Hepatocyte (in vitro differentiated cells): ENCODE results near the gene CELF4. TPM values are rescaled to one million over a fixed set of nuclear protein-coding genes. Genes with fewer than 3 reads are reported as not detected.

ENCODE experiments used
- DNase-seq: peaks from one replicate; pipeline ENCODE4 v3.0.0-alpha.2; 2016; ENCODE audit warnings: low spot score
- H2AFZ ChIP-seq: fragments of 200-600 bp; sonication (generic); 2 replicates; pipeline ENCODE4 v1.6.0; 2016; ENCODE audit warnings: antibody characterized with exemption, mild to moderate bottlenecking
- H3K27ac ChIP-seq: fragments of 200-600 bp; sonication (generic); 2 replicates; pipeline ENCODE4 v1.5.1; 2016; ENCODE audit warnings: mild to moderate bottlenecking
- H3K27me3 ChIP-seq: fragments of 200-600 bp; sonication (generic); 2 replicates; pipeline ENCODE4 v1.6.1; 2016
- H3K36me3 ChIP-seq: fragments of 200-600 bp; sonication (generic); replicated peaks from 2 replicates; pipeline ENCODE4 v1.5.1; 2016; ENCODE audit warnings: low read depth; ENCODE audit not compliant: insufficient read depth
- H3K4me1 ChIP-seq: fragments of 200-600 bp; sonication (generic); 2 replicates; pipeline ENCODE4 v1.5.1; 2016; ENCODE audit warnings: mild to moderate bottlenecking, moderate library complexity; ENCODE audit not compliant: insufficient read depth
- H3K4me2 ChIP-seq: fragments of 200-600 bp; sonication (generic); 2 replicates; pipeline ENCODE4 v1.6.0; 2016
- H3K4me3 ChIP-seq: fragments of 200-600 bp; sonication (generic); 2 replicates; pipeline ENCODE4 v1.5.1; 2016; ENCODE audit warnings: mild to moderate bottlenecking
- H3K79me2 ChIP-seq: fragments of 200-600 bp; sonication (generic); 2 replicates; pipeline ENCODE4 v1.6.0; 2017; ENCODE audit warnings: mild to moderate bottlenecking
- H3K9me2 ChIP-seq: fragments of 200-600 bp; sonication (generic); replicated peaks from 2 replicates; pipeline ENCODE4 v1.6.0; 2017; ENCODE audit warnings: mild to moderate bottlenecking; ENCODE audit not compliant: insufficient read depth
- H3K9me3 ChIP-seq: fragments of 200-600 bp; sonication (generic); 2 replicates; pipeline ENCODE4 v1.5.1; 2016; ENCODE audit warnings: low read depth, mild to moderate bottlenecking
- H4K20me1 ChIP-seq: fragments of 200-600 bp; sonication (generic); 2 replicates; pipeline ENCODE4 v1.6.0; 2016; ENCODE audit warnings: mild to moderate bottlenecking; ENCODE audit not compliant: insufficient read depth, poor library complexity, severe bottlenecking
- CTCF ChIP-seq: fragments of 200-600 bp; sonication (generic); IDR thresholded peaks from 2 replicates; pipeline ENCODE4 v1.5.1; 2016; ENCODE audit warnings: antibody characterized with exemption, mild to moderate bottlenecking; ENCODE audit not compliant: poor library complexity
- EZH2 ChIP-seq: fragments of 200-600 bp; sonication (generic); IDR thresholded peaks from 2 replicates; pipeline ENCODE4 v1.6.1; 2016; ENCODE audit warnings: antibody characterized with exemption, mild to moderate bottlenecking, borderline replicate concordance
- EZH2phosphoT487 ChIP-seq: fragments of 200-600 bp; sonication (generic); IDR thresholded peaks from one replicate; pipeline ENCODE4 v1.6.1; 2018; ENCODE audit warnings: antibody characterized with exemption, mild to moderate bottlenecking, low read depth, moderate library complexity; ENCODE audit not compliant: unreplicated experiment, severe bottlenecking
- WGBS: methylation state at CpG from one replicate; pipeline ENCODE4 v1.1.6; 2016; ENCODE audit warnings: low lambda C conversion rate; ENCODE audit errors: missing lambda C conversion rate; 5-methylcytosine and 5-hydroxymethylcytosine counted together
- polyA plus RNA-seq: library from polyadenylated mRNA; unstranded; fragments of >200 nt; fragmentation: Nextera tagmentation; extraction: Ambion mirVana; gene quantifications from 2 replicates; pipeline ENCODE4 v1.2.1, GENCODE V29; 2016
- total RNA-seq: library from RNA; depleted of rRNA; stranded (reverse); fragments of >200 nt; gene quantifications from 2 replicates; pipeline ENCODE4 v1.2.3, GENCODE V29; 2014

Gene CELF4
- total and polyA plus RNA-seq, 2 experiments from 2014 or later, result 1.3 to 2.9 TPM

DNA sequence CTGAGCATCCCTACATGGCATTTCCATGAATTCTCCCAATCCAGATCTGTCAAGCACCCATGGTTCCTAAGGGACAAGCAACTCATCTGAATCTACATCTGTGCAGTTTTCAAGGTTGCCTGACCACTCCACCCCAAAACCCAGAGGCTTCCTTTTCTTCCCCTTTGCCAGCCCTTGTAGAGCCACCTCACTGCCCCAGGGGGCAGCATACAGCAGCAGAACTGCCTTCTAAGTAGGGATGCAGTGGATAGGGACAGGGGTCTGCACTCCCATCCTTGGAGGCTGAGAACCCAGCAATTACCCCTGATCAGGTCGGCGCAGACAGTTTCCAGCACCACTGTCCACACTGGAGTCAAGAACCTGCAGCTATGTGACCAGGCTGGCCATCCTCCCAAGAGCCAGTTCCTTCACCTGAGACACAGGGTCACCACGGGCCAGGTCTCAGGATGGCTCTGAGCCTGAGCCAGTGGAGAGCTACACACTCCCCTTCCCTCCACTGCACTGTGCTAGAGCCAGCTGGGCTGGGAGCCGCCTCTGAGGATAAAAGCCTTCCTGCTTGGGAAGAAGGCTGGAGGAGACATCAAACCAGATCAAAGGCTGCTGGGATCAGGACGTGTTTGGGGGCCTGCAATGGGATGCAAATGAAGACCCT is 283.1 kb downstream of the CELF4 start:
- H3K4me3 ChIP-seq, result no peak overlapping the region
- no peaks in the 10 kb centered on the region for H3K27me3 ChIP-seq
- H3K4me1 ChIP-seq, result no peaks in the 10 kb centered on the region
- no peaks in the 10 kb centered on the region for H4K20me1 ChIP-seq
- no peaks in the 10 kb centered on the region for H3K36me3 ChIP-seq
- no peaks in the 10 kb centered on the region for H3K9me2 ChIP-seq
- no peak for DNase-seq
- no peaks in the 10 kb centered on the region for H3K9me3 ChIP-seq
- WGBS, result 61% methylated on average over 5 of the region's 5 CpGs
- no peak for TF ChIP-seq EZH2phosphoT487
- peak; percentile 42 for TF ChIP-seq CTCF
- no peaks in the 10 kb centered on the region for H3K79me2 ChIP-seq
- no peak overlapping the region for H2AFZ ChIP-seq
- no peak overlapping the region for H3K4me2 ChIP-seq
- no peak overlapping the region for H3K27ac ChIP-seq

DNA sequence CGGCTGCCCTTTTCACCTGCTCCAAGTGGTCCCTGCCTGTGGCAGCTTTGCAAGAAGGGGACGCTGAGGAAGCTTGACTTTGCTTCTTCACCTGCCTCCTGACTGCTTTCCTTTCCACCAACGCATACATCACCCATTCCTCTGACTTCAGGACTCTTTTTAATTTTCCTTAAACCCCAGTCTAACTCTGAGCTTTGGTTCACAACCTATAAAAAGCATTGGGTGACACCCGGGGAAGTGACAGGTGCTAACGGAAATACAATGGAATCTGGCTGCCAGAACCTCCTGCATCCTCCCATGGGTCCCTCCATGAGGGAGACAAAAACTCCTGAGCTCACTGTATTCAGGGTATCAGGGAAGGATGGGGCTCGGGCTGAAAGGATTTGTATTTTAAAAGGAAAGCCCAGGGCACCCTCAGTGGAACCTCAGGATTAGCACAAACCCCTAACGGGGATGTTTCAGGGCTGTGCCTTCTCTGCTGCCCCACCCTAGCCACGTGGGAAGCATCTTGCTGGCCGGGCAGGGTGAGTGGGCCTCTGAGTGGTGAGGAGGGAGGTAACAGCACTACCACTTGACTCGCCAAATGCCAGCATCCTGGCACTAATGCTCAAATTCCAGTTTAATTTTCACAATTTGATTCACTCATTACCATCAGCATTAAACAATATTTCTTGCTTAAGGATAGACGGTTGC is 284.8 kb downstream of the CELF4 start:
- no peaks in the 10 kb centered on the region for H3K4me1 ChIP-seq
- no peak for TF ChIP-seq EZH2phosphoT487
- TF ChIP-seq EZH2, result no peak
- no peak for TF ChIP-seq CTCF
- H3K9me3 ChIP-seq, result no peaks in the 10 kb centered on the region
- DNase-seq, result no peak
- no peak overlapping the region for H3K4me3 ChIP-seq
- H3K4me2 ChIP-seq, result no peak overlapping the region
- no peak overlapping the region for H2AFZ ChIP-seq
- no peaks in the 10 kb centered on the region for H3K9me2 ChIP-seq
- WGBS, result 79% methylated on average over 11 of the region's 11 CpGs
- no peaks in the 10 kb centered on the region for H3K79me2 ChIP-seq
- no peak overlapping the region for H3K27ac ChIP-seq
- no peaks in the 10 kb centered on the region for H3K27me3 ChIP-seq
- no peaks in the 10 kb centered on the region for H3K36me3 ChIP-seq
- H4K20me1 ChIP-seq, result no peaks in the 10 kb centered on the region

GRCh38 chr18:37277804-37278203 is 287.8 kb downstream of the CELF4 start:
- no peaks in the 10 kb centered on the region for H3K27me3 ChIP-seq
- 82% methylated on average over 10 of the region's 10 CpGs for WGBS
- DNase-seq, result no peak

More at GRCh38 chr18:37277804-37278203, 287.8 kb downstream of the CELF4 start:
- no peaks in the 10 kb centered on the region for H4K20me1 ChIP-seq
- no peak overlapping the region for H2AFZ ChIP-seq
- H3K4me1 ChIP-seq, result no peaks in the 10 kb centered on the region
- H3K9me2 ChIP-seq, result no peaks in the 10 kb centered on the region
- H3K4me3 ChIP-seq, result no peak overlapping the region
- no peak overlapping the region for H3K4me2 ChIP-seq
- no peaks in the 10 kb centered on the region for H3K36me3 ChIP-seq
- no peak overlapping the region for H3K27ac ChIP-seq
- TF ChIP-seq EZH2phosphoT487 (no peak), EZH2 (no peak), CTCF (no peak)
- H3K79me2 ChIP-seq, result no peaks in the 10 kb centered on the region
- H3K9me3 ChIP-seq, result no peaks in the 10 kb centered on the region
